Astrocyte (in vitro differentiated cells and primary cell): ENCODE data around the gene ARID3B.

Experiments
- EZH2 ChIP-seq: IDR thresholded peaks from 2 replicates; pipeline ENCODE4 v1.6.1; 2012; ENCODE audit warnings: mild to moderate bottlenecking, low read length, inconsistent platforms; ENCODE audit not compliant: insufficient read depth
- TF ChIP-seq, protein P1 (sequence below): IDR thresholded peaks from 2 replicates; pipeline ENCODE4 v1.5.1; 2011; ENCODE audit warnings: low read depth, mild to moderate bottlenecking, inconsistent platforms, low read length, moderate library complexity; ENCODE audit not compliant: insufficient read depth

DNA sequence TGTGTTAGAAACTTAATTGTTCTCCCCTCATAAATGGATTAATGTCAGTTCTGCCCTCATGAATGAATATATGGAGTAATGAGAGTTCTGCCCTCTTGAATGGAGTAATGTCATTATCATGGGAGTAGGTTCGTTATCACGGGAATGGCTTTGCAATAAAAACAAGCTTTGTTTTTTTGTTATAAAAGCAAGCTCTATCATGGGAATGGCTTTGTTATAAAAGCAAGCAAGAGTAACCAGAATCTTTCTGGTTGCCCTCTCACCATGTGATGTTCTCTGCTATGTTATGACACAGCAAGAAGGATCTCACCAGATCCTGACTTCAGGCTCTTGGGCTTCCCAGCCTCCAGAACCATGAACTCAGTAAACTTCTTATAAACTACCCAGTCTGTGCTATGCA is 41.7 kb upstream of the ARID3B start:
- TF ChIP-seq, protein P1, sequence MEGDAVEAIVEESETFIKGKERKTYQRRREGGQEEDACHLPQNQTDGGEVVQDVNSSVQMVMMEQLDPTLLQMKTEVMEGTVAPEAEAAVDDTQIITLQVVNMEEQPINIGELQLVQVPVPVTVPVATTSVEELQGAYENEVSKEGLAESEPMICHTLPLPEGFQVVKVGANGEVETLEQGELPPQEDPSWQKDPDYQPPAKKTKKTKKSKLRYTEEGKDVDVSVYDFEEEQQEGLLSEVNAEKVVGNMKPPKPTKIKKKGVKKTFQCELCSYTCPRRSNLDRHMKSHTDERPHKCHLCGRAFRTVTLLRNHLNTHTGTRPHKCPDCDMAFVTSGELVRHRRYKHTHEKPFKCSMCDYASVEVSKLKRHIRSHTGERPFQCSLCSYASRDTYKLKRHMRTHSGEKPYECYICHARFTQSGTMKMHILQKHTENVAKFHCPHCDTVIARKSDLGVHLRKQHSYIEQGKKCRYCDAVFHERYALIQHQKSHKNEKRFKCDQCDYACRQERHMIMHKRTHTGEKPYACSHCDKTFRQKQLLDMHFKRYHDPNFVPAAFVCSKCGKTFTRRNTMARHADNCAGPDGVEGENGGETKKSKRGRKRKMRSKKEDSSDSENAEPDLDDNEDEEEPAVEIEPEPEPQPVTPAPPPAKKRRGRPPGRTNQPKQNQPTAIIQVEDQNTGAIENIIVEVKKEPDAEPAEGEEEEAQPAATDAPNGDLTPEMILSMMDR: no peak
- TF ChIP-seq EZH2: no peak
